Liver (tissue), 9 donors: ENCODE data around the gene MRPS7. TPM values are rescaled to one million over a fixed set of nuclear protein-coding genes. Genes with fewer than 3 reads are reported as not detected.

Source experiments
- DNase-seq: peaks from one replicate; pipeline ENCODE4 v3.0.0-alpha.2; 2017; ENCODE audit warnings: low spot score
- H3K27ac ChIP-seq, 2 donors: one replicate each; pipeline ENCODE4 v1.7.0; 2013; ENCODE audit warnings: inconsistent platforms in 2 of 2, low read length in 2 of 2, control low read depth in 1 of 2, low read depth in 1 of 2, mild to moderate bottlenecking in 1 of 2
- H3K27me3 ChIP-seq, 4 donors: one replicate each; pipeline versions ENCODE4 v1.6.1 to v1.7.0; 2013; ENCODE audit warnings: low read length in 3 of 4, inconsistent platforms in 1 of 4, mild to moderate bottlenecking in 1 of 4, moderate library complexity in 1 of 4; ENCODE audit not compliant: control insufficient read depth in 4 of 4, insufficient read depth in 4 of 4
- H3K36me3 ChIP-seq, 4 donors: one replicate each; pipeline versions ENCODE4 v1.6.1 to v1.7.0; 2013; ENCODE audit warnings: low read length in 3 of 4, mild to moderate bottlenecking in 3 of 4, low read depth in 1 of 4, moderate library complexity in 1 of 4; ENCODE audit not compliant: control insufficient read depth in 4 of 4, insufficient read depth in 3 of 4
- H3K4me1 ChIP-seq, 4 donors: one replicate each; pipeline versions ENCODE4 v1.6.1 to v1.7.0; 2013; ENCODE audit warnings: low read length in 3 of 4, mild to moderate bottlenecking in 3 of 4, moderate library complexity in 1 of 4; ENCODE audit not compliant: control insufficient read depth in 4 of 4, insufficient read depth in 4 of 4
- H3K4me3 ChIP-seq, 3 donors: one replicate each; pipeline versions ENCODE4 v1.6.1 to v1.7.0; 2013; ENCODE audit warnings: low read length in 3 of 3, control low read depth in 1 of 3, low read depth in 1 of 3, mild to moderate bottlenecking in 1 of 3
- H3K9ac ChIP-seq, 2 donors: one replicate each; pipeline ENCODE4 v1.7.0; 2013; ENCODE audit warnings: low read length in 2 of 2, mild to moderate bottlenecking in 2 of 2, moderate library complexity in 2 of 2, control low read depth in 1 of 2, low read depth in 1 of 2
- H3K9me3 ChIP-seq, 4 donors: one replicate each; pipeline versions ENCODE4 v1.6.1 to v1.7.0; 2013; ENCODE audit warnings: low read length in 3 of 4; ENCODE audit not compliant: control insufficient read depth in 4 of 4
- ATF3 ChIP-seq: IDR thresholded peaks from 2 replicates; pipeline ENCODE4 v1.6.1; 2016; ENCODE audit warnings: antibody characterized with exemption
- CTCF ChIP-seq: fragments of 150-350 bp; IDR thresholded peaks from 2 replicates; pipeline ENCODE4 v1.5.1; 2017; ENCODE audit warnings: improper control_type of control experiment, low read depth, low read length; ENCODE audit not compliant: missing input control
- EGR1 ChIP-seq, 2 donors: IDR thresholded peaks; 2 replicates each; pipeline ENCODE4 v1.6.1; 2016 to 2018; ENCODE audit warnings: antibody characterized with exemption in 2 of 2, low read depth in 2 of 2
- FOXA1 ChIP-seq: IDR thresholded peaks from 2 replicates; pipeline ENCODE4 v1.6.1; 2016; ENCODE audit warnings: antibody characterized with exemption
- FOXA2 ChIP-seq: IDR thresholded peaks from 2 replicates; pipeline ENCODE4 v1.6.1; 2016; ENCODE audit warnings: antibody characterized with exemption
- GABPA ChIP-seq, 2 donors: IDR thresholded peaks in 1 of 2; conservative IDR thresholded peaks in 1 of 2; 2 replicates each; pipeline ENCODE4 v1.6.1; 2016; ENCODE audit warnings: antibody characterized with exemption in 2 of 2, mild to moderate bottlenecking in 1 of 2, moderate library complexity in 1 of 2
- HNF4A ChIP-seq, 2 donors: conservative IDR thresholded peaks; 2 replicates each; pipeline ENCODE4 v1.6.1; 2016; ENCODE audit warnings: antibody characterized with exemption in 2 of 2, mild to moderate bottlenecking in 2 of 2
- HNF4G ChIP-seq: IDR thresholded peaks from 2 replicates; pipeline ENCODE4 v1.6.1; 2016; ENCODE audit warnings: antibody characterized with exemption
- JUND ChIP-seq, 2 donors: IDR thresholded peaks; 2 replicates each; pipeline ENCODE4 v1.6.1; 2016; ENCODE audit warnings: antibody characterized with exemption in 2 of 2
- MAX ChIP-seq: IDR thresholded peaks from 2 replicates; pipeline ENCODE4 v1.6.1; 2016; ENCODE audit warnings: antibody characterized with exemption
- NR2F2 ChIP-seq: IDR thresholded peaks from 2 replicates; pipeline ENCODE4 v1.6.1; 2016; ENCODE audit warnings: antibody characterized with exemption
- RAD21 ChIP-seq, 2 donors: IDR thresholded peaks; 2 replicates each; pipeline ENCODE4 v1.6.1; 2016; ENCODE audit warnings: antibody characterized with exemption in 2 of 2, mild to moderate bottlenecking in 2 of 2
- REST ChIP-seq: IDR thresholded peaks from 2 replicates; pipeline ENCODE4 v1.6.1; 2016; ENCODE audit warnings: antibody characterized with exemption, mild to moderate bottlenecking
- RXRA ChIP-seq, 2 donors: IDR thresholded peaks; 2 replicates each; pipeline ENCODE4 v1.6.1; 2017 to 2018; ENCODE audit warnings: antibody characterized with exemption in 2 of 2, mild to moderate bottlenecking in 1 of 2
- SP1 ChIP-seq: IDR thresholded peaks from 2 replicates; pipeline ENCODE4 v1.6.1; 2018; ENCODE audit warnings: antibody characterized with exemption, mild to moderate bottlenecking
- TAF1 ChIP-seq: conservative IDR thresholded peaks from 2 replicates; pipeline ENCODE4 v1.6.1; 2016; ENCODE audit warnings: antibody characterized with exemption, mild to moderate bottlenecking
- YY1 ChIP-seq: IDR thresholded peaks from 2 replicates; pipeline ENCODE4 v1.6.1; 2016; ENCODE audit warnings: antibody characterized with exemption, mild to moderate bottlenecking
- ZBTB33 ChIP-seq: IDR thresholded peaks from 2 replicates; pipeline ENCODE4 v1.6.1; 2016; ENCODE audit warnings: antibody characterized with exemption
- WGBS: extraction: QIAGEN DNeasy Blood & Tissue Kit; methylation state at CpG from one replicate; pipeline ENCODE4 v1.1.7; 2013; 5-methylcytosine and 5-hydroxymethylcytosine counted together
- polyA plus RNA-seq, 2 donors: library from polyadenylated mRNA; stranded (reverse) in 1 of 2; unstranded in 1 of 2; fragments of 200-250 nt in 1 of 2; fragments of >200 nt in 1 of 2; fragmentation: Nextera tagmentation in 1 of 2; extraction: Ambion mirVana in 1 of 2; gene quantifications; one replicate each; pipeline versions ENCODE4 v1.2.1 to v1.2.3, GENCODE V29; 2013 to 2015
- total RNA-seq, 2 donors: library from RNA; depleted of rRNA; stranded (reverse); fragments of >200 nt; gene quantifications; one replicate each; pipeline ENCODE4 v1.2.3, GENCODE V29; 2014
- donor health status: healthy.
- donor health status: healthy.
- donor health status: healthy.
- donor health status: healthy.
- donor health status: healthy.

MRPS7 gene
- total and polyA plus RNA-seq, 4 donors: 24.1 to 58.9 (median 39.4) TPM

GRCh38 chr17:75266316-75267152 lies 4.9 kb downstream of the MRPS7 start:
- no peak for DNase-seq
- Histone ChIP-seq H3K36me3 (peaks cover 5 to 23% (median 19%) of the 10 kb centered on the region in 4 donors), H3K27ac (no peak overlapping the region), H3K4me3 (no peak overlapping the region), H3K9ac (no peak overlapping the region), H3K4me1 (peaks cover 2 to 37% (median 19%) of the 10 kb centered on the region in 4 donors), H3K9me3 (no peaks in the 10 kb centered on the region), H3K27me3 (no peaks in the 10 kb centered on the region)
- TF ChIP-seq HNF4A (conservative IDR thresholded peaks at IDR 0.05) (no peak), FOXA2 (no peak)
- WGBS: 95% methylated on average over 13 of the region's 13 CpGs

- H3K9me3 ChIP-seq: no peaks in the 10 kb centered on the region
- 41% methylated on average over 2 of the region's 2 CpGs for WGBS
- no peaks in the 10 kb centered on the region for H3K27me3 ChIP-seq
- no peak for TF ChIP-seq FOXA1
- TF ChIP-seq EGR1 (IDR thresholded peaks at IDR 0.05; ENCODE audit: low read depth in 2 of 2): no peak
- no peak for TF ChIP-seq RAD21 (IDR thresholded peaks at IDR 0.05)
- TF ChIP-seq FOXA2: no peak
- no peak for TF ChIP-seq JUND (IDR thresholded peaks at IDR 0.05)
- H3K9ac ChIP-seq: no peak overlapping the region
- no peak overlapping the region for H3K4me3 ChIP-seq
- no peak overlapping the region for H3K27ac ChIP-seq
- H3K4me1 ChIP-seq: peaks cover 6 to 40% (median 23%) of the 10 kb centered on the region in 4 donors
- no peak for DNase-seq
- peaks cover 5 to 23% (median 19%) of the 10 kb centered on the region in 4 donors for H3K36me3 ChIP-seq
These were observed 5.4 kb downstream of the MRPS7 start for GRCh38 chr17:75267153-75267410.

GRCh38 chr17:75267411-75268232 lies 5.9 kb downstream of the MRPS7 start:
- TF ChIP-seq REST (no peak), FOXA2 (no peak), RXRA (IDR thresholded peaks at IDR 0.05) (no peak), NR2F2 (no peak), HNF4G (no peak), HNF4A (conservative IDR thresholded peaks at IDR 0.05) (no peak), ATF3 (no peak), EGR1 (IDR thresholded peaks at IDR 0.05; ENCODE audit: low read depth in 2 of 2) (no peak), SP1 (no peak), ZBTB33 (no peak), TAF1 (no peak), CTCF (no peak), YY1 (no peak), MAX (no peak), JUND (IDR thresholded peaks at IDR 0.05) (no peak), RAD21 (IDR thresholded peaks at IDR 0.05) (no peak), GABPA (IDR thresholded peaks at IDR 0.05 in 1 of 2, conservative IDR thresholded peaks at IDR 0.05 in 1 of 2) (no peak), FOXA1 (no peak)
- Histone ChIP-seq H3K4me1 (peaks cover 7 to 37% (median 21%) of the 10 kb centered on the region in 4 donors), H3K9me3 (no peaks in the 10 kb centered on the region), H3K9ac (no peak overlapping the region), H3K27me3 (no peaks in the 10 kb centered on the region), H3K4me3 (no peak overlapping the region), H3K36me3 (peaks cover 5 to 23% (median 19%) of the 10 kb centered on the region in 4 donors), H3K27ac (no peak overlapping the region)
- DNase-seq: peak; percentile 44
- WGBS: 55% methylated on average over 14 of the region's 14 CpGs
